Keratinocyte (primary cell): Measurements from ENCODE around the gene ZNF148. TPM values are rescaled to one million over a fixed set of nuclear protein-coding genes. Genes with fewer than 3 reads are reported as not detected.
A peak's percentile ranks its signal among the peaks of the same experiment; 100 is the strongest.

Source experiments
- DNase-seq: peaks from one replicate; pipeline ENCODE4 v3.0.0-alpha.2; 2011; ENCODE audit warnings: low read depth, missing footprints, low spot score
- FAIRE-seq: peaks from 2 replicates; lab custom pipeline; 2011; peaks lifted over from hg19 to GRCh38; lab: Jason Lieb, UNC
- H2AFZ ChIP-seq: 2 replicates; pipeline ENCODE4 v1.6.0; 2012; ENCODE audit warnings: low read length, control low read depth, inconsistent platforms; ENCODE audit not compliant: control insufficient read depth
- H3K27ac ChIP-seq: 2 replicates; pipeline ENCODE4 v1.5.1; 2011; ENCODE audit warnings: low read length; ENCODE audit not compliant: control insufficient read depth, insufficient read depth
- H3K27me3 ChIP-seq: 3 replicates; pipeline ENCODE4 v1.6.0; 2011; ENCODE audit warnings: low read length; ENCODE audit not compliant: control insufficient read depth, insufficient read depth; ENCODE audit errors: extremely low read depth
- H3K36me3 ChIP-seq, 2 experiments: 2 replicates in 1 of 2; 3 replicates in 1 of 2; pipeline ENCODE4 v1.5.1; 2011; ENCODE audit warnings: low read length in 2 of 2, mild to moderate bottlenecking in 1 of 2; ENCODE audit not compliant: control insufficient read depth in 2 of 2, insufficient read depth in 2 of 2; ENCODE audit errors: extremely low read depth in 1 of 2
- H3K4me1 ChIP-seq: 3 replicates; pipeline ENCODE4 v1.5.1; 2011; ENCODE audit warnings: low read length; ENCODE audit not compliant: control insufficient read depth, insufficient read depth; ENCODE audit errors: extremely low read depth
- H3K4me2 ChIP-seq: 3 replicates; pipeline ENCODE4 v1.6.0; 2011; ENCODE audit warnings: low read depth, low read length; ENCODE audit not compliant: control insufficient read depth, insufficient read depth; ENCODE audit errors: extremely low read depth
- H3K4me3 ChIP-seq, 3 experiments: fragments of 200-600 bp in 1 of 3; sonication (generic) in 1 of 3; 2 replicates in 2 of 3; 3 replicates in 1 of 3; pipeline ENCODE4 v1.5.1; 2011 to 2016; ENCODE audit warnings: low read length in 3 of 3, mild to moderate bottlenecking in 3 of 3, control low read depth in 2 of 3, inconsistent platforms in 1 of 3, low read depth in 1 of 3, mixed read lengths in 1 of 3, mixed run types in 1 of 3, moderate library complexity in 1 of 3; ENCODE audit not compliant: control insufficient read depth in 2 of 3, insufficient read depth in 2 of 3; ENCODE audit errors: extremely low read depth in 1 of 3
- H3K79me2 ChIP-seq: 2 replicates; pipeline ENCODE4 v1.6.0; 2012; ENCODE audit warnings: low read length; ENCODE audit not compliant: control insufficient read depth, insufficient read depth
- H3K9ac ChIP-seq: 3 replicates; pipeline ENCODE4 v1.6.0; 2011; ENCODE audit warnings: low read length; ENCODE audit not compliant: control insufficient read depth, insufficient read depth; ENCODE audit errors: extremely low read depth
- H3K9me1 ChIP-seq: 3 replicates; pipeline ENCODE4 v1.6.0; 2011; ENCODE audit warnings: low read length; ENCODE audit not compliant: control insufficient read depth, insufficient read depth; ENCODE audit errors: extremely low read depth
- H3K9me3 ChIP-seq: 2 replicates; pipeline ENCODE4 v1.5.1; 2012; ENCODE audit warnings: low read depth, low read length; ENCODE audit not compliant: control insufficient read depth
- H4K20me1 ChIP-seq: 3 replicates; pipeline ENCODE4 v1.6.0; 2011; ENCODE audit warnings: low read length; ENCODE audit not compliant: control insufficient read depth, insufficient read depth; ENCODE audit errors: extremely low read depth
- EZH2 ChIP-seq: IDR thresholded peaks from one replicate; pipeline ENCODE4 v1.6.1; 2012; ENCODE audit warnings: inconsistent platforms, mild to moderate bottlenecking, low read length, moderate library complexity
- dilution Hi-C: fragments of 300-500 bp; cut with MboI; formaldehyde crosslinking; loops from one replicate; pipeline ENCODE4 v1.7.0; 2020; ENCODE audit warnings: low sequenced_read_pairs; ENCODE audit not compliant: extremely low pct_ligation_motif_present
- polyA plus RNA-seq, 5 experiments: library from polyadenylated mRNA; depleted of rRNA in 3 of 5; stranded (reverse) in 3 of 5; stranded (forward) in 1 of 5; unstranded in 1 of 5; fragments of >200 nt; gene quantifications; 1 replicate in 1 of 5; 2 replicates in 3 of 5; 3 replicates in 1 of 5; pipeline versions ENCODE4 v1.2.1 to v1.2.3, GENCODE V29; 2011 to 2012; ENCODE audit warnings: missing spikeins in 2 of 5, low read depth in 1 of 5, low replicate concordance in 1 of 5
- TF ChIP-seq, protein P1 (sequence below), 3 experiments: IDR thresholded peaks in 1 of 3; conservative IDR thresholded peaks in 1 of 3; optimal IDR thresholded peaks in 1 of 3; 2 replicates in 2 of 3; 3 replicates in 1 of 3; pipeline versions ENCODE3 to v1.5.1; 2011; ENCODE audit warnings: low read length in 3 of 3, mild to moderate bottlenecking in 3 of 3, moderate library complexity in 2 of 3, control low read depth in 1 of 3, inconsistent platforms in 1 of 3; ENCODE audit not compliant: insufficient read depth in 2 of 3; ENCODE audit errors: extremely low read depth in 1 of 3

ZNF148 gene
- polyA plus RNA-seq, 1 donor (not counting 4 experiments of a cell fraction or from before 2014, with no cell fraction given): 21.4 TPM

DNA sequence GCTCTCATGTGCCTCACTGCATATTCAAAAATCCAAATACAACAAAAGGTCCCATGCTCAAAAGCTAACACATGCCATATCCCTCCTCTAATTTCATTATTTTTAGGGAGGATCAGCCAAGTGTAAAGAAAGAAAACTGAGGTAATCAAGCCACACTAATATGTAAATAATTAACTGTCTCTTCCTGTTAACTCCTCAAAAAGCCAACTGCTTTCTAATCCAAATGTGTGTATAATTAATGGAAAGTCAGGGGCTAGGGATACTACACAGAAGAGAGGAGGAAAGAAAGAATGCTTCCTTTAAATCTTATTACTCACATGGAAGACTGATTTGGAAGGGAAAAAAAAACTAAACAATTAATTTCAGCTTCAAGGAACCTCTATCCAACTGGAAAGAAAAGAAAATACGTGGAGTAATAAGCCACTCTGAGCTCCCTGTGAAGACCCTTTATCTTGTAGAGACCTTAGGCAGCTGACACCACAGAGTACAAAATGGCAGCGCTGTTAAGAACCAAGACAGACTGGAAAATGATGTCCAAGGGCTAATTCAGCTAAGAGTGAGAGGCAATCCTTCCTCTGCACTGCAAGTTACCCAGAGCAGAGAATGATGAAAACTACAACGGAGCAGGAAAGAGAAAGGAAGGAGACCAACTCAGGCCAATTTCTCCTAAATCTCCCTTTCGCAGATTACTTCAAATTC is 56.8 kb downstream of the ZNF148 start:
- H2AFZ ChIP-seq: no peak overlapping the region
- peaks cover 6% of the 10 kb centered on the region for H3K79me2 ChIP-seq
- peaks cover 0 to 7% of the 10 kb centered on the region in 2 experiments for H3K36me3 ChIP-seq
- peak overlapping the region; percentile 46 for H3K4me2 ChIP-seq
- dilution Hi-C loops: no loop called here
- H3K4me3 ChIP-seq: no peak overlapping the region
- no peak overlapping the region for H3K9ac ChIP-seq
- no peaks in the 10 kb centered on the region for H4K20me1 ChIP-seq
- no peaks in the 10 kb centered on the region for H3K27me3 ChIP-seq
- DNase-seq (no peak), FAIRE-seq (no peak)
- H3K9me3 ChIP-seq: no peaks in the 10 kb centered on the region
- TF ChIP-seq, protein P1, sequence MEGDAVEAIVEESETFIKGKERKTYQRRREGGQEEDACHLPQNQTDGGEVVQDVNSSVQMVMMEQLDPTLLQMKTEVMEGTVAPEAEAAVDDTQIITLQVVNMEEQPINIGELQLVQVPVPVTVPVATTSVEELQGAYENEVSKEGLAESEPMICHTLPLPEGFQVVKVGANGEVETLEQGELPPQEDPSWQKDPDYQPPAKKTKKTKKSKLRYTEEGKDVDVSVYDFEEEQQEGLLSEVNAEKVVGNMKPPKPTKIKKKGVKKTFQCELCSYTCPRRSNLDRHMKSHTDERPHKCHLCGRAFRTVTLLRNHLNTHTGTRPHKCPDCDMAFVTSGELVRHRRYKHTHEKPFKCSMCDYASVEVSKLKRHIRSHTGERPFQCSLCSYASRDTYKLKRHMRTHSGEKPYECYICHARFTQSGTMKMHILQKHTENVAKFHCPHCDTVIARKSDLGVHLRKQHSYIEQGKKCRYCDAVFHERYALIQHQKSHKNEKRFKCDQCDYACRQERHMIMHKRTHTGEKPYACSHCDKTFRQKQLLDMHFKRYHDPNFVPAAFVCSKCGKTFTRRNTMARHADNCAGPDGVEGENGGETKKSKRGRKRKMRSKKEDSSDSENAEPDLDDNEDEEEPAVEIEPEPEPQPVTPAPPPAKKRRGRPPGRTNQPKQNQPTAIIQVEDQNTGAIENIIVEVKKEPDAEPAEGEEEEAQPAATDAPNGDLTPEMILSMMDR (optimal IDR thresholded peaks at IDR 0.05 in 1 of 3, IDR thresholded peaks at IDR 0.05 in 1 of 3, conservative IDR thresholded peaks at IDR 0.05 in 1 of 3; ENCODE audit: extremely low read depth in 1 of 3, insufficient read depth in 2 of 3, low read length in 3 of 3): no peak
- TF ChIP-seq EZH2: no peak
- H3K4me1 ChIP-seq: peaks cover 15% of the 10 kb centered on the region
- H3K27ac ChIP-seq: peak overlapping the region; percentile 47
- no peaks in the 10 kb centered on the region for H3K9me1 ChIP-seq

- no peak overlapping the region for H3K4me3 ChIP-seq
- H3K79me2 ChIP-seq: peaks cover 8% of the 10 kb centered on the region
- H3K9ac ChIP-seq: no peak overlapping the region
- H4K20me1 ChIP-seq: no peaks in the 10 kb centered on the region
- peak overlapping the region; percentile 47 for H3K27ac ChIP-seq
- FAIRE-seq (no peak), DNase-seq (peak; percentile 19)
- no peaks in the 10 kb centered on the region for H3K9me3 ChIP-seq
- H2AFZ ChIP-seq: no peak overlapping the region
- H3K4me1 ChIP-seq: peaks cover 14% of the 10 kb centered on the region
- H3K4me2 ChIP-seq: peak overlapping the region; percentile 46
- H3K27me3 ChIP-seq: no peaks in the 10 kb centered on the region
- peaks cover 0 to 7% of the 10 kb centered on the region in 2 experiments for H3K36me3 ChIP-seq
- no peaks in the 10 kb centered on the region for H3K9me1 ChIP-seq
- no peak for TF ChIP-seq EZH2
- TF ChIP-seq, protein P1 (optimal IDR thresholded peaks at IDR 0.05 in 1 of 3, IDR thresholded peaks at IDR 0.05 in 1 of 3, conservative IDR thresholded peaks at IDR 0.05 in 1 of 3; ENCODE audit: extremely low read depth in 1 of 3, insufficient read depth in 2 of 3, low read length in 3 of 3): no peak
- dilution Hi-C loops: no loop called here
Observed at GRCh38 chr3:125317761-125318160, 57.4 kb downstream of the ZNF148 start.
